Measurements from ENCODE around the gene TAF15.

TAF15 gene

DNA sequence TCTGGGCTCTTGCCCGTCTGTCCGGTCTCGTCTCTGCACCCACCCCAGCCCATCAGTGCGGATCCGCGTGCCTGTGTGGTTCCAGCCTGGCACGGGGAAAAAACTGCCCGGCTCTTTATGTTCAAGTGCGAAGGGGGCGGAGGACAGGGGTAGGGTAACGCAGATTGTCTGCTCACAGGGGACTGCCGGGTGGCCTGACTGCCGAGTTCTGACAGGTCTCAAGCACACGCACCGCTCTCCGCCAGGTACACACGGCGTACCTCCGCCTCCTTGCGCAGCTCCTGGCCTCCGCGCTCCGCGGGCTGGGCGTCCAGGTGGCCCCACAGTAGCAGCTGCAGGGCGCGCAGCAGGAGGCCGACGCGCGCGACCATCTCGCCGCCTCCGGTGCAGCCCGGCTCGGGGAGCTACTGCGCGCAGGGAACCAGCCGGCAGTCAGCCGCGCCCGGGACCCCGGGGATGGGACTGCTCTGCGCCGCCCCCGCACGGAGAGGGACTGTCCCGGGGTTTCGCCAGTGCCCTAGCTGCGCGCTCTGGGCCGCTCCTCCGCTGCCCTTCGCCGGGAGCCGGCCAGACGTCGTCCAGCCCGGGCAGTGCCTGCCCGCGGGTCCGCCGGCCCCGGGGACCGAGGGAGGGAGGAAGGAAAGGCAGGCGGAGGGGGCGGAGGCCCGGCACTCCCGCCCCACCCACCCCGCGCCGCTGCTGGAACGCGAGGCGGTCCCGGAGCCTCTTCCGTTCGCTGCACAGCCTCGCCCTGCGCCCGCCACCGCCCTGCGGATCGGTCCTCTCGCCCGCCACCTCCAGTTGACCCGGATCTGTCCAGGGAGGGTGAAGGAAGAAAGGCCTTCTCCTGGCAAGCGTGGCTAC is 14.0 kb upstream of the TAF15 start, which contains the start of gene MMP28:
Gene MMP28 (minus strand): TSS at position 635 of the 864 bp plus-strand sequence. CDS start 264 bp downstream, at position 371.
- peak; percentile 69 for DNase-seq (ENCODE audit: low spot score)
- in situ Hi-C loops (cut with MboI; ENCODE audit: low sequenced_read_pairs, unreplicated experiment), result no loop called here
- TF ChIP-seq, protein P1, sequence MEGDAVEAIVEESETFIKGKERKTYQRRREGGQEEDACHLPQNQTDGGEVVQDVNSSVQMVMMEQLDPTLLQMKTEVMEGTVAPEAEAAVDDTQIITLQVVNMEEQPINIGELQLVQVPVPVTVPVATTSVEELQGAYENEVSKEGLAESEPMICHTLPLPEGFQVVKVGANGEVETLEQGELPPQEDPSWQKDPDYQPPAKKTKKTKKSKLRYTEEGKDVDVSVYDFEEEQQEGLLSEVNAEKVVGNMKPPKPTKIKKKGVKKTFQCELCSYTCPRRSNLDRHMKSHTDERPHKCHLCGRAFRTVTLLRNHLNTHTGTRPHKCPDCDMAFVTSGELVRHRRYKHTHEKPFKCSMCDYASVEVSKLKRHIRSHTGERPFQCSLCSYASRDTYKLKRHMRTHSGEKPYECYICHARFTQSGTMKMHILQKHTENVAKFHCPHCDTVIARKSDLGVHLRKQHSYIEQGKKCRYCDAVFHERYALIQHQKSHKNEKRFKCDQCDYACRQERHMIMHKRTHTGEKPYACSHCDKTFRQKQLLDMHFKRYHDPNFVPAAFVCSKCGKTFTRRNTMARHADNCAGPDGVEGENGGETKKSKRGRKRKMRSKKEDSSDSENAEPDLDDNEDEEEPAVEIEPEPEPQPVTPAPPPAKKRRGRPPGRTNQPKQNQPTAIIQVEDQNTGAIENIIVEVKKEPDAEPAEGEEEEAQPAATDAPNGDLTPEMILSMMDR (IDR thresholded peaks at IDR 0.05; ENCODE audit: borderline replicate concordance, control extremely low read depth, extremely low read depth, insufficient read depth, missing control alignments), result no peak

DNA sequence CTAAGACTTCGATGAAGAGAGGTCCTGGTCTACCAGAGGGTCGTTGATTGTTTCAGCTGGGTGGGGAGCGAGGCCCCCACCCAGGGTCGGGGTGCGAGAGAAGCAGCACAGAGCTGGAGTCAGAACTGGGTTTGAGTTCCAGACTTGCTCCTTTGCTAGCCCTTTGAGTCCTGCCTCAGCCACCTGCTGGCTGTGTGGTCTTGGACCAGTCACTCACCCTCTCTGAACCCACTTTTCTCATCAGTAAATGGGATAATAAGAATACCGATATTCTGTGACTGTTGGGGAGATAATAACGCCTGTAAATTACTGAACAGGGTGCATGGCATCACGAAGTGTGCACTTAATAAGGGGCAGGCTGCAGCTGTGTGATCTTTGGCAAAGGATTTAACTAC is 13.4 kb upstream of the TAF15 start:
- in situ Hi-C loops (cut with MboI; ENCODE audit: low sequenced_read_pairs, unreplicated experiment), result no loop called here
- no peak for DNase-seq (ENCODE audit: low spot score)
- TF ChIP-seq, protein P1 (IDR thresholded peaks at IDR 0.05; ENCODE audit: borderline replicate concordance, control extremely low read depth, extremely low read depth, insufficient read depth, missing control alignments), result no peak

DNA sequence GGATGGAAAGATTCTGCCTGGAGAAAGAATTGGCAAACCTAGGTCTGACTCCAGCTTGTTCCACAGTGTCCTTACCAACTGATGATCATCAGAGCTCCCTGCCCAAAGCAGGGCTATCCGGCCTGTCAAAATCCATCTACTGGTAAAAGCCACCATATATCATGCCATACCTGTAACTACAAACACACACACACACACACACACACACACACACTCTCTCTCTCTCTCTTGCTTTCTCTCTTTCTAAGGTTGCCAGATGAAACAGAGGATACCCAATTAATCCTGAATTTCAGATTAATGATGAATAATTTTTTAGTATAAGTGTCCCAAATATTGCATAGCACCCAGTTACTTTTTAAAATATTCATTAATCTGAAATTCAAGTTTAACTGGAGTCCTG is 12.3 kb upstream of the TAF15 start:
- in situ Hi-C loops (cut with MboI; ENCODE audit: low sequenced_read_pairs, unreplicated experiment), result no loop called here
- no peak for DNase-seq (ENCODE audit: low spot score)
- TF ChIP-seq, protein P1 (IDR thresholded peaks at IDR 0.05; ENCODE audit: borderline replicate concordance, control extremely low read depth, extremely low read depth, insufficient read depth, missing control alignments), result no peak

DNA sequence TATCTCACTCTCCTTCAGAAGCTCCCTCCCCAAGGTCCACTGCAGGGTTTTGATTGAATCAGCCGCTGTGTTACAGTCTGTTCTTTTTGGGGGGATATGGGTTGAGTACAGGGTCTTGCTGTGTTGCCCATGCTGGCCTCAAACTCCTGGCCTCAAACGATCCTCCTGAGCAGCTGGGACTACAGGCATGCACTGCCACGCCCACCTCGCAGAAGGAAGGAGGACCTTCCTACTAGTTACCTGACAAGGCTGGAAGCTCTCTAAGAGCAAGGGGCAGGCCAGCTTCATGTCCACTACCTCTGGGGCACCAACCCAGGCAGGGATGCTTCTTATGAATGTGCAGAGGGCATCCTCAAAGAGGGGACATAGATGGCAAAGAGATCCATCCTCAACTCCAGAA is 11.9 kb upstream of the TAF15 start:
- no peak for DNase-seq (ENCODE audit: low spot score)
- TF ChIP-seq, protein P1 (IDR thresholded peaks at IDR 0.05; ENCODE audit: borderline replicate concordance, control extremely low read depth, extremely low read depth, insufficient read depth, missing control alignments), result no peak
- in situ Hi-C loops (cut with MboI; ENCODE audit: low sequenced_read_pairs, unreplicated experiment), result no loop called here

DNA sequence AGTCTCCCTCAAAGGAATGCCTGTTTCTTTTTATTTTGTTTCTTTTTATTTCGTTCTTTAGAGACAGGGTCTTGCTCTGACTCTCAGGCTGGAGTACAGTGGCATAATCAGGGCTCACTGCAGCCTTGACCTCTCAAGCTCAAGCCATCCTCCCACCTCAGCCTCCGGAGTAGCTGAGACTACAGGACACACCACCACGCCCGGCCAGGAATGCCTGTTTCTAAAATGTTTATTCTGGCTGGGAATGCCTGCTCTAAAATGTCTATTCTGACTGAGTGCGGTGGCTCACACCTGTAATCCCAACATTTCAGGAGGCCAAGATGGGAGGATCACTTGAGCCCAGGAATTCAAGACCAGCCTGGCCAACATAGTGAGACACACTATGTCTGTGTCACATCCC is 11.4 kb upstream of the TAF15 start:
- DNase-seq (ENCODE audit: low spot score), result no peak
- TF ChIP-seq, protein P1 (IDR thresholded peaks at IDR 0.05; ENCODE audit: borderline replicate concordance, control extremely low read depth, extremely low read depth, insufficient read depth, missing control alignments), result no peak
- in situ Hi-C loops (cut with MboI; ENCODE audit: low sequenced_read_pairs, unreplicated experiment), result no loop called here

DNA sequence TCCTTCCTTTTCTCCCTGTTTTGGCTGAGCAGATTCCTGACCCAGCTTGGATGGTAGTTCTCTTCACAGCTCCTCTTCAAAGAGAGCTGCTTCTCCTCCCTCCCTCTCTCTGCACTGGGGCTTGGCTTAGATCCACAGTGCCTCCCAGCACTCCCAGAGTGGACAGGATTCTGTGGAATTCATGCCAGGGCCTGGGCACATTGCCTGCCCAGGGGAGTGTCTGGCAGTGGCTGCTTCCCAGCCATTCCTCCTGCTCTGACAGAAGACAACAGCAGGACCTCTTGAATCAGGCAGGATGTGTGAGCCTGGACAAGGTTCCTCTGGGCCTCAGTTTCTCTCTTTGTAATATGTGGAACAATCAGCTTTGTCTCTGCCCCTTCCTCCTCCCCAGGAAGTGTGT is 9.3 kb upstream of the TAF15 start:
- DNase-seq (ENCODE audit: low spot score), result no peak
- in situ Hi-C loops (cut with MboI; ENCODE audit: low sequenced_read_pairs, unreplicated experiment), result no loop called here

More for the DNA sequence above, 9.3 kb upstream of the TAF15 start:
- TF ChIP-seq, protein P1 (IDR thresholded peaks at IDR 0.05; ENCODE audit: borderline replicate concordance, control extremely low read depth, extremely low read depth, insufficient read depth, missing control alignments), result no peak
